Gastroesophageal sphincter (tissue), 3 donors: ENCODE results near the gene TOMM20.

Experiments
- EP300 ChIP-seq: sonication (generic); formaldehyde crosslinking; IDR thresholded peaks from one replicate; pipeline ENCODE4 v1.6.1; 2017; ENCODE audit warnings: antibody characterized with exemption, mild to moderate bottlenecking
- POLR2AphosphoS5 ChIP-seq: sonication (generic); formaldehyde crosslinking; IDR thresholded peaks from one replicate; pipeline ENCODE4 v1.6.1; 2017; ENCODE audit warnings: antibody characterized with exemption
- TF ChIP-seq, protein P1 (sequence below), 4 experiments: fragments of 200-600 bp in 2 of 4; fragments of 450-650 bp in 2 of 4; sonication (generic) in 1 of 4; IDR thresholded peaks; one replicate each; pipeline ENCODE4 v1.5.1; 2017 to 2019; ENCODE audit warnings: antibody characterized with exemption in 4 of 4, mild to moderate bottlenecking in 2 of 4, moderate library complexity in 2 of 4

DNA sequence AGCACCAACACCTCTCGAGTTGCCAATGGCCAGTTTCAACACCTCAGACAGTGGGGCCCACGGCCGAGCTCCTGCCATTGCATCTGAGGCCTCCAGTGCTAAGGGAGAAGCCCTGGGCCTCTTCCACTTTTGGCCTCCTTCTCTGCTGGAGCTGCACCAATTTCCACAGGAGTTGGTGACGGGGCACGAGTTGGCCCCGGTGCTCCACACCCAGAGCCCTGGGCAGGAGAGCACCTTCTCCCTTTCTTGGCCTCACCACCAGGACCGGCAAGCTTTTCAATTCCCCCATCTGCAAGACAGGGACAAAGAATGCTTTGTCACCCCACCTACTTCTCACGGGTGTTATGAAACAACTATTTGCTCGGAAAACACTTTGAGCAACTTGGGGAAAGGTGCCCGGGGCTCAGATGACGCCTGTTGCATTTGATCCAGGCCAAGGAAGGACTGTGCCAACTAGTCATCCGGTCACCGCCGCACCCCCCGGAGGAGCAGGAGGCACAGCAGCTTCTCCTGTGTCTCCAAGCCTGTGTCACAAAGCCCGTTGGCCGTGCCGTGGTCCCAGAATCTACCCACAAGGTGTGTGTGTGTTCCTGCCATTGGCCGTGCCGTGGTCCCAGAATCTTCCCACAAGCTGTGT, 55.2 kb downstream of the TOMM20 start:
- TF ChIP-seq, protein P1, sequence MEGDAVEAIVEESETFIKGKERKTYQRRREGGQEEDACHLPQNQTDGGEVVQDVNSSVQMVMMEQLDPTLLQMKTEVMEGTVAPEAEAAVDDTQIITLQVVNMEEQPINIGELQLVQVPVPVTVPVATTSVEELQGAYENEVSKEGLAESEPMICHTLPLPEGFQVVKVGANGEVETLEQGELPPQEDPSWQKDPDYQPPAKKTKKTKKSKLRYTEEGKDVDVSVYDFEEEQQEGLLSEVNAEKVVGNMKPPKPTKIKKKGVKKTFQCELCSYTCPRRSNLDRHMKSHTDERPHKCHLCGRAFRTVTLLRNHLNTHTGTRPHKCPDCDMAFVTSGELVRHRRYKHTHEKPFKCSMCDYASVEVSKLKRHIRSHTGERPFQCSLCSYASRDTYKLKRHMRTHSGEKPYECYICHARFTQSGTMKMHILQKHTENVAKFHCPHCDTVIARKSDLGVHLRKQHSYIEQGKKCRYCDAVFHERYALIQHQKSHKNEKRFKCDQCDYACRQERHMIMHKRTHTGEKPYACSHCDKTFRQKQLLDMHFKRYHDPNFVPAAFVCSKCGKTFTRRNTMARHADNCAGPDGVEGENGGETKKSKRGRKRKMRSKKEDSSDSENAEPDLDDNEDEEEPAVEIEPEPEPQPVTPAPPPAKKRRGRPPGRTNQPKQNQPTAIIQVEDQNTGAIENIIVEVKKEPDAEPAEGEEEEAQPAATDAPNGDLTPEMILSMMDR (IDR thresholded peaks at IDR 0.05), result no peak
- TF ChIP-seq POLR2AphosphoS5, result no peak
- TF ChIP-seq EP300, result no peak
